Fibroblast of lung (primary cell): ENCODE measurements around the gene IGBP1.

ENCODE experiments used
- EZH2 ChIP-seq: IDR thresholded peaks from 2 replicates; pipeline ENCODE4 v1.5.1; 2012; ENCODE audit warnings: low read length, control low read depth, mild to moderate bottlenecking; ENCODE audit errors: missing control alignments
- TF ChIP-seq, protein P1 (sequence below), 2 donors: IDR thresholded peaks in 1 of 2; conservative IDR thresholded peaks in 1 of 2; 1 replicate in 1 of 2; 2 replicates in 1 of 2; pipeline ENCODE4 v1.5.1; 2011 to 2012; ENCODE audit warnings: low read length in 2 of 2, control low read depth in 1 of 2, inconsistent platforms in 1 of 2, low read depth in 1 of 2, mild to moderate bottlenecking in 1 of 2

GRCh38 chrX:70196961-70197720 is 63.9 kb downstream of the IGBP1 start:
- TF ChIP-seq, protein P1, sequence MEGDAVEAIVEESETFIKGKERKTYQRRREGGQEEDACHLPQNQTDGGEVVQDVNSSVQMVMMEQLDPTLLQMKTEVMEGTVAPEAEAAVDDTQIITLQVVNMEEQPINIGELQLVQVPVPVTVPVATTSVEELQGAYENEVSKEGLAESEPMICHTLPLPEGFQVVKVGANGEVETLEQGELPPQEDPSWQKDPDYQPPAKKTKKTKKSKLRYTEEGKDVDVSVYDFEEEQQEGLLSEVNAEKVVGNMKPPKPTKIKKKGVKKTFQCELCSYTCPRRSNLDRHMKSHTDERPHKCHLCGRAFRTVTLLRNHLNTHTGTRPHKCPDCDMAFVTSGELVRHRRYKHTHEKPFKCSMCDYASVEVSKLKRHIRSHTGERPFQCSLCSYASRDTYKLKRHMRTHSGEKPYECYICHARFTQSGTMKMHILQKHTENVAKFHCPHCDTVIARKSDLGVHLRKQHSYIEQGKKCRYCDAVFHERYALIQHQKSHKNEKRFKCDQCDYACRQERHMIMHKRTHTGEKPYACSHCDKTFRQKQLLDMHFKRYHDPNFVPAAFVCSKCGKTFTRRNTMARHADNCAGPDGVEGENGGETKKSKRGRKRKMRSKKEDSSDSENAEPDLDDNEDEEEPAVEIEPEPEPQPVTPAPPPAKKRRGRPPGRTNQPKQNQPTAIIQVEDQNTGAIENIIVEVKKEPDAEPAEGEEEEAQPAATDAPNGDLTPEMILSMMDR (conservative IDR thresholded peaks at IDR 0.05 in 1 of 2, IDR thresholded peaks at IDR 0.05 in 1 of 2; ENCODE audit: low read depth in 1 of 2, low read length in 2 of 2) = peak; percentile 52 to 65
- TF ChIP-seq EZH2 = no peak
